HL-60 (cell line): ENCODE data around the gene PER3.

Experiments used
- DNase-seq, 2 experiments: peaks; one replicate each; pipeline ENCODE4 v3.0.0-alpha.2; 2010 to 2020; ENCODE audit warnings: low read depth in 1 of 2, low spot score in 1 of 2
- H3K27ac ChIP-seq: fragments of 250-450 bp; sonication (Bioruptor Pico); replicated peaks from 2 replicates; pipeline ENCODE4 v1.5.1; 2020; ENCODE audit warnings: mild to moderate bottlenecking, moderate library complexity
- H3K27me3 ChIP-seq: fragments of 250-450 bp; sonication (Bioruptor Pico); 2 replicates; pipeline ENCODE4 v1.5.1; 2021; ENCODE audit warnings: mild to moderate bottlenecking, moderate library complexity; ENCODE audit not compliant: insufficient read depth, poor library complexity, severe bottlenecking
- H3K4me3 ChIP-seq: replicated peaks from 2 replicates; pipeline ENCODE4 v1.5.1; 2011; ENCODE audit warnings: mild to moderate bottlenecking, control low read depth, low read length; ENCODE audit not compliant: insufficient read depth
- GABPA ChIP-seq: IDR thresholded peaks from 2 replicates; pipeline ENCODE4 v1.6.1; 2012; ENCODE audit warnings: low read depth
- POLR2AphosphoS5 ChIP-seq: IDR thresholded peaks from 2 replicates; pipeline ENCODE4 v1.6.1; 2012; ENCODE audit warnings: low read depth
- SPI1 ChIP-seq: IDR thresholded peaks from 2 replicates; pipeline ENCODE4 v1.6.1; 2012; ENCODE audit warnings: low read depth, mild to moderate bottlenecking, borderline replicate concordance
- TF ChIP-seq, protein P1 (sequence below): IDR thresholded peaks from 2 replicates; pipeline ENCODE4 v1.6.1; 2012; ENCODE audit warnings: low read depth; ENCODE audit not compliant: insufficient replicate concordance
- TF ChIP-seq, protein P2 (sequence below): IDR thresholded peaks from one replicate; pipeline ENCODE4 v1.5.1; 2011; ENCODE audit warnings: low read length, control low read depth, inconsistent platforms; ENCODE audit not compliant: insufficient read depth

Gene PER3

DNA sequence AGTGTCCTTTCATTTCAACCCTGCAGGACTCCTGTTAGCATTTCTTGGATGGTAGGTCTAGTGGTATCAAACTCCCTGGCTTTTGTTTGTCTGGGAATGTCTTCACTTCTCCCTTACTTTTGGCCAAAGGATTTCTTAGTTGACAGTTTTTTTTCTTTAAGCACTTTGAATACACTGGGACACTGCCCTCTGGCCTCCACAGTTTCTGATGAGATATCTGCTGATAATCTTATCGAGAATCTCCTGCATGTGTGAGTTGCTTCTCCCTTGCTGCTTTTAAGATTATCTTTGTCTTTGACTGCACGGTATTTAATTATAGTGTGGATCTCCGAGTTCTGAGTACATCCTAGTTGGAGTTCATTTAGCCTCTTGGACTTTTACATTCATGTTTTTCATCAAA, 55.4 kb downstream of the PER3 start:
- Histone ChIP-seq H3K27ac (no peak overlapping the region), H3K27me3 (no peaks in the 10 kb centered on the region), H3K4me3 (no peak overlapping the region)
- TF ChIP-seq, protein P1, sequence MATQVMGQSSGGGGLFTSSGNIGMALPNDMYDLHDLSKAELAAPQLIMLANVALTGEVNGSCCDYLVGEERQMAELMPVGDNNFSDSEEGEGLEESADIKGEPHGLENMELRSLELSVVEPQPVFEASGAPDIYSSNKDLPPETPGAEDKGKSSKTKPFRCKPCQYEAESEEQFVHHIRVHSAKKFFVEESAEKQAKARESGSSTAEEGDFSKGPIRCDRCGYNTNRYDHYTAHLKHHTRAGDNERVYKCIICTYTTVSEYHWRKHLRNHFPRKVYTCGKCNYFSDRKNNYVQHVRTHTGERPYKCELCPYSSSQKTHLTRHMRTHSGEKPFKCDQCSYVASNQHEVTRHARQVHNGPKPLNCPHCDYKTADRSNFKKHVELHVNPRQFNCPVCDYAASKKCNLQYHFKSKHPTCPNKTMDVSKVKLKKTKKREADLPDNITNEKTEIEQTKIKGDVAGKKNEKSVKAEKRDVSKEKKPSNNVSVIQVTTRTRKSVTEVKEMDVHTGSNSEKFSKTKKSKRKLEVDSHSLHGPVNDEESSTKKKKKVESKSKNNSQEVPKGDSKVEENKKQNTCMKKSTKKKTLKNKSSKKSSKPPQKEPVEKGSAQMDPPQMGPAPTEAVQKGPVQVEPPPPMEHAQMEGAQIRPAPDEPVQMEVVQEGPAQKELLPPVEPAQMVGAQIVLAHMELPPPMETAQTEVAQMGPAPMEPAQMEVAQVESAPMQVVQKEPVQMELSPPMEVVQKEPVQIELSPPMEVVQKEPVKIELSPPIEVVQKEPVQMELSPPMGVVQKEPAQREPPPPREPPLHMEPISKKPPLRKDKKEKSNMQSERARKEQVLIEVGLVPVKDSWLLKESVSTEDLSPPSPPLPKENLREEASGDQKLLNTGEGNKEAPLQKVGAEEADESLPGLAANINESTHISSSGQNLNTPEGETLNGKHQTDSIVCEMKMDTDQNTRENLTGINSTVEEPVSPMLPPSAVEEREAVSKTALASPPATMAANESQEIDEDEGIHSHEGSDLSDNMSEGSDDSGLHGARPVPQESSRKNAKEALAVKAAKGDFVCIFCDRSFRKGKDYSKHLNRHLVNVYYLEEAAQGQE, result no peak
- no peak for TF ChIP-seq GABPA
- TF ChIP-seq SPI1, result no peak
- TF ChIP-seq POLR2AphosphoS5, result no peak
- TF ChIP-seq, protein P2, sequence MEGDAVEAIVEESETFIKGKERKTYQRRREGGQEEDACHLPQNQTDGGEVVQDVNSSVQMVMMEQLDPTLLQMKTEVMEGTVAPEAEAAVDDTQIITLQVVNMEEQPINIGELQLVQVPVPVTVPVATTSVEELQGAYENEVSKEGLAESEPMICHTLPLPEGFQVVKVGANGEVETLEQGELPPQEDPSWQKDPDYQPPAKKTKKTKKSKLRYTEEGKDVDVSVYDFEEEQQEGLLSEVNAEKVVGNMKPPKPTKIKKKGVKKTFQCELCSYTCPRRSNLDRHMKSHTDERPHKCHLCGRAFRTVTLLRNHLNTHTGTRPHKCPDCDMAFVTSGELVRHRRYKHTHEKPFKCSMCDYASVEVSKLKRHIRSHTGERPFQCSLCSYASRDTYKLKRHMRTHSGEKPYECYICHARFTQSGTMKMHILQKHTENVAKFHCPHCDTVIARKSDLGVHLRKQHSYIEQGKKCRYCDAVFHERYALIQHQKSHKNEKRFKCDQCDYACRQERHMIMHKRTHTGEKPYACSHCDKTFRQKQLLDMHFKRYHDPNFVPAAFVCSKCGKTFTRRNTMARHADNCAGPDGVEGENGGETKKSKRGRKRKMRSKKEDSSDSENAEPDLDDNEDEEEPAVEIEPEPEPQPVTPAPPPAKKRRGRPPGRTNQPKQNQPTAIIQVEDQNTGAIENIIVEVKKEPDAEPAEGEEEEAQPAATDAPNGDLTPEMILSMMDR, result no peak
- DNase-seq, result no peak

DNA sequence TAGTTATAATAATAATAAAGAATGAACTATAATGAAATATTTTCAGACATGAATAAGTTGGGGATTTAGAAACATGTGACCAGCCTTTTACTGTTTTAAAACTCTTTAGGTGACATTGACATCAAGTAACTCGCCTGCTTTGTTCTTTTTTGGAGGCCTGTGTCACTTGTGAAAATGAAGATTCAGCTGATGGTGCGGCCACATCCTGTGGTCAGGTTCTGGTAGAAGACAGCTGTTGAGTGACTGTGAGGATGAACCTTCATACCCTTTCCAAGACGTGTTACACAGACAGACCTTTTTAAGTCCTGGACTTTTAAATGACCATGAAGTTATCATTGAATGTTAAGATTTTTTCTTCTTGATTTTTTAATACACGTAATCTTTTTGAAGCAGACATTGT, 58.4 kb downstream of the PER3 start:
- no peak for DNase-seq
- TF ChIP-seq POLR2AphosphoS5 (no peak), SPI1 (no peak), GABPA (no peak)
- TF ChIP-seq, protein P1, result no peak
- TF ChIP-seq, protein P2, result no peak

DNA sequence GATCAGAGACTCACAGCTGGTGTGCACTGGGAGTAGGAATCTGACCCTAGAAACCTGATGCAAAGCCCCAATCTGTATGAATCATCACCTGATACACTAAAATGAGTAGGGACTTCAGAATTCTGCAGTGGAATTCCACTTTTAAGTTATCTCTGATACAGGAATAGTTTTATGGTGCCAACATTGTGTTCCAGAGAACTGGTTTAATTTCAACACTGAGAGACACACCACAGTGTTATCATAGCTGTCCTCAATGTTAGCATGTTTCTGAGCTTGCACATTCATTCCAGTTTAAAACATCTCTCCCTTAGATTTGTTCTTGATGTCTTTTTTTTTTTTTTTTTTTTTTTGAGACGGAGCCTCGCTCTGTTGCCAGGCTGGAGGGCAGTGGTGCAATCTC, 61.7 kb downstream of the PER3 start:
- H3K27ac ChIP-seq, result no peak overlapping the region
- no peaks in the 10 kb centered on the region for H3K27me3 ChIP-seq
- TF ChIP-seq SPI1, result no peak
- TF ChIP-seq, protein P1, result no peak
- TF ChIP-seq, protein P2, result no peak
- no peak for TF ChIP-seq GABPA
- TF ChIP-seq POLR2AphosphoS5, result no peak
- H3K4me3 ChIP-seq, result no peak overlapping the region
- DNase-seq, result no peak

More for the DNA sequence above, 58.4 kb downstream of the PER3 start:
- Histone ChIP-seq H3K27ac (no peak overlapping the region), H3K27me3 (no peaks in the 10 kb centered on the region), H3K4me3 (no peak overlapping the region)
